Prostate gland (tissue), 2 donors: ENCODE data around the gene BTG4.

Source experiments
- CTCF ChIP-seq, 4 experiments: fragments of 200-600 bp in 2 of 4; fragments of 450-650 bp in 2 of 4; sonication (generic) in 2 of 4; IDR thresholded peaks; 1 replicate in 3 of 4; 2 replicates in 1 of 4; pipeline ENCODE4 v1.5.1; 2016 to 2019; ENCODE audit warnings: antibody characterized with exemption in 4 of 4, mild to moderate bottlenecking in 2 of 4, moderate library complexity in 2 of 4
- POLR2A ChIP-seq: fragments of 450-650 bp; IDR thresholded peaks from one replicate; pipeline ENCODE4 v1.6.1; 2016; ENCODE audit warnings: antibody characterized with exemption, mild to moderate bottlenecking

DNA sequence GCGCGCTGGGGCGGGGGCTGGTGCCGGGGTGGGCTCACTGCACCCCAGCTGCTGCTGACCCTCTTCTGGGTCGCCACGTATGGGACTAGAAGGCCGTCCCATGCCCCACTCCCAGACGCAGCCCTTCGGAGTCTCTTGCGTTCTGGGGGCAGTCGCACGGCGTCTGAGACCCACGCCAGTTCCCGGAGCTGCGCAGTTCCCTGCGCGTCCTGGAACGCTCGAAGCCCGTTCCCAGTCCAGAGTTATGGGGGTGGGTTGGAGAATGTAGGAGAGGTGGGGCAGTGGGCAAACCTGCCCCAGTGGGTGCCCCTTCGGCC is 28.7 kb upstream of the BTG4 start:
- TF ChIP-seq CTCF (IDR thresholded peaks at IDR 0.05) (no peak), POLR2A (no peak)
